H1 (cell line): ENCODE results near the gene FTCDNL1. TPM values are rescaled to one million over a fixed set of nuclear protein-coding genes. Genes with fewer than 3 reads are reported as not detected.

Experiments used
- CTCF ChIA-PET: fragments of 300-600 bp; sonication (Branson Sonifier 250); formaldehyde crosslinking; loops from one replicate; lab custom pipeline; 2021; ENCODE audit not compliant: partially characterized antibody; lab: Charles Lee
- POLR2A ChIA-PET: fragments of 300-600 bp; sonication (Branson Sonifier 250); formaldehyde crosslinking; loops from one replicate; lab custom pipeline; 2021; ENCODE audit warnings: inconsistent platforms; ENCODE audit not compliant: partially characterized antibody; lab: Charles Lee
- DNase-seq, 2 experiments: peaks; one replicate each; pipeline versions ENCODE4 v3.0.0 to v3.0.0-alpha.2; 2010 to 2022; ENCODE audit warnings: low spot score in 2 of 2, low read depth in 1 of 2, mixed read lengths in 1 of 2
- FAIRE-seq: peaks from 2 replicates; lab custom pipeline; 2011; peaks lifted over from hg19 to GRCh38; lab: Jason Lieb, UNC
- H2AFZ ChIP-seq: 2 replicates; pipeline ENCODE4 v1.8.1; 2012; ENCODE audit warnings: low read length, inconsistent platforms
- H2AK5ac ChIP-seq: 2 replicates; pipeline ENCODE4 v1.6.1; 2013; ENCODE audit warnings: low read depth, low read length
- H2BK120ac ChIP-seq: replicated peaks from 2 replicates; pipeline ENCODE3; 2013; ENCODE audit warnings: low read depth, low read length, inconsistent platforms
- H2BK12ac ChIP-seq: 2 replicates; pipeline ENCODE4 v1.6.1; 2013; ENCODE audit warnings: low read depth, low read length
- H2BK15ac ChIP-seq: 2 replicates; pipeline ENCODE4 v1.6.1; 2013; ENCODE audit warnings: low read length
- H2BK20ac ChIP-seq: 2 replicates; pipeline ENCODE4 v1.6.1; 2013; ENCODE audit warnings: low read length
- H2BK5ac ChIP-seq: 2 replicates; pipeline ENCODE4 v1.6.1; 2013; ENCODE audit warnings: low read depth, low read length
- H3K14ac ChIP-seq: 2 replicates; pipeline ENCODE4 v1.6.1; 2013; ENCODE audit warnings: inconsistent platforms; ENCODE audit not compliant: insufficient read length
- H3K18ac ChIP-seq: 2 replicates; pipeline ENCODE4 v1.6.1; 2013; ENCODE audit warnings: low read length; ENCODE audit errors: extremely low read depth
- H3K23ac ChIP-seq: 2 replicates; pipeline ENCODE4 v1.6.1; 2013; ENCODE audit warnings: inconsistent platforms; ENCODE audit not compliant: insufficient read length
- H3K23me2 ChIP-seq: 2 replicates; pipeline ENCODE4 v1.6.1; 2013; ENCODE audit warnings: low read depth, low read length
- H3K27ac ChIP-seq: 2 replicates; pipeline ENCODE4 v1.6.1; 2011; ENCODE audit warnings: low read depth, low read length, inconsistent platforms
- H3K27me3 ChIP-seq, 4 experiments: replicated peaks in 1 of 4; 1 replicate in 1 of 4; 2 replicates in 3 of 4; pipeline versions ENCODE4 v1.6.1 to v1.8.1; 2011 to 2013; ENCODE audit warnings: low read length in 3 of 4, mild to moderate bottlenecking in 3 of 4, inconsistent platforms in 2 of 4, mixed read lengths in 2 of 4, moderate library complexity in 1 of 4; ENCODE audit not compliant: control insufficient read depth in 3 of 4, insufficient read depth in 3 of 4; ENCODE audit errors: extremely low read depth in 1 of 4
- H3K36me3 ChIP-seq, 4 experiments: 2 replicates each; pipeline versions ENCODE4 v1.6.1 to v1.8.1; 2011 to 2013; ENCODE audit warnings: mild to moderate bottlenecking in 4 of 4, low read length in 3 of 4, moderate library complexity in 2 of 4, control low read depth in 1 of 4, inconsistent platforms in 1 of 4; ENCODE audit not compliant: insufficient read depth in 4 of 4, control insufficient read depth in 2 of 4
- H3K4ac ChIP-seq: replicated peaks from 2 replicates; pipeline ENCODE3; 2013; ENCODE audit warnings: low read length, low read depth, mixed read lengths, inconsistent platforms; ENCODE audit not compliant: insufficient read length
- H3K4me1 ChIP-seq, 4 experiments: replicated peaks in 1 of 4; 1 replicate in 1 of 4; 2 replicates in 3 of 4; pipeline versions ENCODE4 v1.6.1 to v1.8.1; 2011 to 2013; ENCODE audit warnings: low read length in 3 of 4, inconsistent platforms in 2 of 4, mixed read lengths in 1 of 4; ENCODE audit not compliant: insufficient read depth in 4 of 4, control insufficient read depth in 3 of 4
- H3K4me2 ChIP-seq, 2 experiments: 2 replicates each; pipeline versions ENCODE4 v1.6.1 to v1.8.1; 2011 to 2013; ENCODE audit warnings: low read depth in 2 of 2, low read length in 2 of 2, control low read depth in 1 of 2, inconsistent platforms in 1 of 2, mild to moderate bottlenecking in 1 of 2; ENCODE audit not compliant: insufficient read depth in 1 of 2
- H3K4me3 ChIP-seq, 4 experiments: fragments of 200-600, 300-600 bp in 1 of 4; sonication (generic), shearing (Covaris generic), sonication (Bioruptor Twin) in 1 of 4; 2 replicates each; pipeline versions ENCODE4 v1.5.1 to v1.8.1; 2011 to 2016; ENCODE audit warnings: low read length in 4 of 4, low read depth in 3 of 4, control low read depth in 2 of 4, inconsistent platforms in 2 of 4, mild to moderate bottlenecking in 2 of 4, mixed read lengths in 1 of 4, moderate library complexity in 1 of 4; ENCODE audit not compliant: insufficient read depth in 2 of 4; ENCODE audit errors: extremely low read depth in 1 of 4
- H3K56ac ChIP-seq: replicated peaks from 2 replicates; pipeline ENCODE3; 2013; ENCODE audit warnings: low read depth, mild to moderate bottlenecking, mixed read lengths, low read length, inconsistent platforms; ENCODE audit not compliant: insufficient read length
- H3K79me1 ChIP-seq: 2 replicates; pipeline ENCODE4 v1.6.1; 2013; ENCODE audit warnings: low read depth, low read length, control low read depth
- H3K79me2 ChIP-seq, 2 experiments: 2 replicates each; pipeline versions ENCODE4 v1.6.1 to v1.8.1; 2012 to 2013; ENCODE audit warnings: low read length in 2 of 2, mild to moderate bottlenecking in 2 of 2, inconsistent platforms in 1 of 2; ENCODE audit not compliant: insufficient read depth in 2 of 2, control insufficient read depth in 1 of 2
- H3K9ac ChIP-seq, 4 experiments: replicated peaks in 1 of 4; 1 replicate in 1 of 4; 2 replicates in 3 of 4; pipeline versions ENCODE4 v1.6.1 to v1.8.1; 2011 to 2013; ENCODE audit warnings: low read depth in 3 of 4, low read length in 3 of 4, control low read depth in 2 of 4, mild to moderate bottlenecking in 2 of 4, moderate library complexity in 2 of 4, inconsistent platforms in 1 of 4; ENCODE audit errors: extremely low read depth in 1 of 4
- H3K9me3 ChIP-seq, 2 experiments: 2 replicates each; pipeline versions ENCODE4 v1.6.1 to v1.8.1; 2012 to 2013; ENCODE audit warnings: mild to moderate bottlenecking in 2 of 2, moderate library complexity in 2 of 2, control low read depth in 1 of 2, inconsistent platforms in 1 of 2, low read depth in 1 of 2, low read length in 1 of 2, mixed read lengths in 1 of 2; ENCODE audit not compliant: insufficient read depth in 2 of 2
- H4K20me1 ChIP-seq, 2 experiments: replicated peaks in 1 of 2; 2 replicates each; pipeline versions ENCODE3 to v1.8.1; 2011 to 2013; ENCODE audit warnings: inconsistent platforms in 2 of 2, low read length in 2 of 2, mild to moderate bottlenecking in 1 of 2; ENCODE audit not compliant: insufficient read depth in 2 of 2, control insufficient read depth in 1 of 2
- H4K5ac ChIP-seq: 2 replicates; pipeline ENCODE4 v1.6.1; 2013; ENCODE audit warnings: low read length, low read depth, mixed read lengths, inconsistent platforms; ENCODE audit not compliant: insufficient read length
- H4K8ac ChIP-seq: 2 replicates; pipeline ENCODE4 v1.8.0; 2013; ENCODE audit warnings: mild to moderate bottlenecking, moderate library complexity, low read length, inconsistent platforms; ENCODE audit not compliant: insufficient read depth; ENCODE audit errors: extremely low read depth
- H4K91ac ChIP-seq: replicated peaks from 2 replicates; pipeline ENCODE3; 2013; ENCODE audit warnings: low read length, mixed read lengths, inconsistent platforms; ENCODE audit not compliant: insufficient read length
- ASH2L ChIP-seq: fragments of 200-600, 300-600 bp; sonication (generic); IDR thresholded peaks from one replicate; pipeline ENCODE4 v1.7.1; 2017; ENCODE audit warnings: low read length
- CBX5 ChIP-seq: fragments of 300-800, 300-1000 bp; sonication (generic); IDR thresholded peaks from 2 replicates; pipeline ENCODE4 v1.7.1; 2016; ENCODE audit warnings: antibody characterized with exemption, low read length, low read depth
- E2F6 ChIP-seq: IDR thresholded peaks from 2 replicates; pipeline ENCODE4 v1.6.1; 2012; ENCODE audit warnings: inconsistent platforms
- RBBP5 ChIP-seq: IDR thresholded peaks from 2 replicates; pipeline ENCODE4 v1.7.1; 2012; ENCODE audit warnings: low read depth, mild to moderate bottlenecking, inconsistent platforms, low read length, moderate library complexity, borderline replicate concordance
- SUZ12 ChIP-seq: fragments of 200-600 bp; sonication (generic); IDR thresholded peaks from 2 replicates; pipeline ENCODE4 v1.6.1; 2012; ENCODE audit warnings: mild to moderate bottlenecking, inconsistent platforms, low read length, moderate library complexity, mixed read lengths
- WGBS, 2 experiments: shearing (Covaris generic) in 1 of 2; methylation state at CpG; one replicate each; pipeline versions ENCODE4 v1.1.6 to v1.1.7; 2013 to 2015; ENCODE audit warnings: low lambda C conversion rate in 2 of 2, mixed read lengths in 2 of 2, inconsistent platforms in 1 of 2, low coverage in 1 of 2, missing lambda C conversion rate in 1 of 2; ENCODE audit not compliant: insufficient replicate concordance in 2 of 2, insufficient coverage in 1 of 2, insufficient read length in 1 of 2; ENCODE audit errors: extremely low coverage in 1 of 2, missing lambda C conversion rate in 1 of 2; 5-methylcytosine and 5-hydroxymethylcytosine counted together
- polyA plus RNA-seq, 7 experiments: library from polyadenylated mRNA; depleted of rRNA in 3 of 7; stranded (reverse) in 5 of 7; unstranded in 2 of 7; fragments of >200 nt in 5 of 7; fragments of 200-250 nt in 2 of 7; gene quantifications; 1 replicate in 5 of 7; 2 replicates in 1 of 7; 4 replicates in 1 of 7; pipeline versions ENCODE4 v1.2.1 to v1.2.3, GENCODE V29; 2011 to 2013; ENCODE audit warnings: missing spikeins in 2 of 7, mixed read lengths in 2 of 7
- total RNA-seq: library from RNA; stranded (reverse); fragmentation: NEBNext Ultra II Directional; extraction: Animal tissue kit (Norgen Biotek cat#: 25700); gene quantifications from 2 replicates; pipeline ENCODE4 v1.2.1, GENCODE V29; 2021

FTCDNL1 gene
- total and polyA plus RNA-seq, 2 of the 8 experiments (the other 6 are each of a cell fraction or from before 2014, with no cell fraction given): 0.41 to 0.97 TPM

- no peak overlapping the region for H4K8ac ChIP-seq
- no peak overlapping the region for H3K4ac ChIP-seq
- H3K4me1 ChIP-seq: peaks cover 0 to 9% (median 3%) of the 10 kb centered on the region in 4 experiments; a peak in 3 of 7 replicates
- H3K23me2 ChIP-seq: peaks cover 2% of the 10 kb centered on the region; the same call in 1 of the 2 replicates
- H4K20me1 ChIP-seq: no peaks in the 10 kb centered on the region
- no peak overlapping the region for H3K23ac ChIP-seq
- CTCF ChIA-PET: interaction anchor here (1.3 to 2.6 kb wide), 5 partner anchors 8 to 147 kb away, joined by 5 to 16 read pairs (median 7); no protein-coding TSS in a partner anchor
- FAIRE-seq: no peak
- 87% methylated on average over 2 of the region's 2 CpGs; no CpG with 5 or more reads in 1 of the 2 experiments for WGBS, 2 experiments
- no peaks in the 10 kb centered on the region for H3K79me1 ChIP-seq
- H3K27me3 ChIP-seq: peaks cover 0 to 2% (median under 1%) of the 10 kb centered on the region in 4 experiments; a peak in 2 of 7 replicates
- H3K4me2 ChIP-seq: peak overlapping the region in 1 of 2 experiments; percentile 79; a peak in 1 of 4 replicates
- H2BK12ac ChIP-seq: no peak overlapping the region
- H3K36me3 ChIP-seq: no peaks in the 10 kb centered on the region
- H2BK20ac ChIP-seq: no peak overlapping the region
- no peak overlapping the region for H2AK5ac ChIP-seq
- no peak overlapping the region for H4K91ac ChIP-seq
- no peak overlapping the region for H3K4me3 ChIP-seq
- no peaks in the 10 kb centered on the region for H3K79me2 ChIP-seq
- H2BK120ac ChIP-seq: no peak overlapping the region
- H2AFZ ChIP-seq: no peak overlapping the region
- H3K27ac ChIP-seq: no peak overlapping the region
- H3K56ac ChIP-seq: no peak overlapping the region
- H3K9me3 ChIP-seq: no peaks in the 10 kb centered on the region
- H3K14ac ChIP-seq: no peak overlapping the region
- no peak overlapping the region for H4K5ac ChIP-seq
- no peak overlapping the region for H2BK15ac ChIP-seq
- H2BK5ac ChIP-seq: no peak overlapping the region
- TF ChIP-seq E2F6: no peak
- no peak for TF ChIP-seq RBBP5
- no peak for TF ChIP-seq ASH2L
- no peak for TF ChIP-seq CBX5
- TF ChIP-seq SUZ12: no peak
- TF ChIP-seq, all 59 proteins: peak for 0
- no peak for DNase-seq
- POLR2A ChIA-PET: interaction anchor here (0.6 kb wide), 1 partner anchor 15 kb away, joined by 3 read pairs; no protein-coding TSS in a partner anchor
- H3K9ac ChIP-seq: no peak overlapping the region
- H3K18ac ChIP-seq: no peak overlapping the region
Observed at GRCh38 chr2:199851883-199852282, 891 bp upstream of the FTCDNL1 start.
